ENCODE results near the gene PTGES2.

DNA sequence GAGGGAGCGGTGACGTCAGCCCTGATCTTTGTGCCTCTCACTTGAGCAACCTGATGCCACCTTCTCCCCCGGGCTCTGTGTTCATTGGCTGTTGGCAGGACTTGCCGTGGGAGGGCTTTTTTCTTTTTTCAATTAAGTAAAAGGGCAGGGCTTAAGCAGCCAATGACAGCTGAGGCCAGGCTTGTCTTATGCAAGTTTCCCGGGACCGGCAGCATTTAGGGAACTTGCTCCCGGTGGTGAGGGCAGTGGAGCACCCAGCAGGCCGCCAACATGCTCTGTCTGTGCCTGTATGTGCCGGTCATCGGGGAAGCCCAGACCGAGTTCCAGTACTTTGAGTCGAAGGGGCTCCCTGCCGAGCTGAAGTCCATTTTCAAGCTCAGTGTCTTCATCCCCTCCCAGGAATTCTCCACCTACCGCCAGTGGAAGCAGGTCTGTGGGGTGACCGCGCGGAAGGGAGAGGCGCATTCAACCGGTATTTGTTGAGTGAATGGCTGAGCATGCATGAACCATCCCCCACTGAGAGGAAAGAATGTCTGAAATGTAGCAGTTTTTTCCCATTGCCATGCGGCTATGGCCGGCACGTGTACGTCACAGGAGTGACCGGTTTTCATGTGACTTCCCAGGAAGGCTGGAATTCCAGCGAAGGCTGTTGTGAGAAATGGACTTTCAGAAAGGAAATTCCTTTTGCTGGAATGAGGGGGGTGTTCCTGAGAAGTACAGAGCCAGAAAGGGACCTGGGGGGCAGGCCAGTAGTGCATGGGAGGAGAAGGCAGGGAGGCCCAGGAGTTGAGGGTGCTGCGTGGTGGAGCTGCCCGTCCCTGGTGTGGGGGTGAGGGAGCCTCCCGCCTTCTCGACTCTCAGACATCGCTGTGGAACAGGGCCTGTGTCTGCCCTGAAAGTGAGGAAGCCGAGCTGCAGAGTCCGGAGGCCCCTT is 29.0 kb downstream of the PTGES2 start:
- TF ChIP-seq, protein P1, sequence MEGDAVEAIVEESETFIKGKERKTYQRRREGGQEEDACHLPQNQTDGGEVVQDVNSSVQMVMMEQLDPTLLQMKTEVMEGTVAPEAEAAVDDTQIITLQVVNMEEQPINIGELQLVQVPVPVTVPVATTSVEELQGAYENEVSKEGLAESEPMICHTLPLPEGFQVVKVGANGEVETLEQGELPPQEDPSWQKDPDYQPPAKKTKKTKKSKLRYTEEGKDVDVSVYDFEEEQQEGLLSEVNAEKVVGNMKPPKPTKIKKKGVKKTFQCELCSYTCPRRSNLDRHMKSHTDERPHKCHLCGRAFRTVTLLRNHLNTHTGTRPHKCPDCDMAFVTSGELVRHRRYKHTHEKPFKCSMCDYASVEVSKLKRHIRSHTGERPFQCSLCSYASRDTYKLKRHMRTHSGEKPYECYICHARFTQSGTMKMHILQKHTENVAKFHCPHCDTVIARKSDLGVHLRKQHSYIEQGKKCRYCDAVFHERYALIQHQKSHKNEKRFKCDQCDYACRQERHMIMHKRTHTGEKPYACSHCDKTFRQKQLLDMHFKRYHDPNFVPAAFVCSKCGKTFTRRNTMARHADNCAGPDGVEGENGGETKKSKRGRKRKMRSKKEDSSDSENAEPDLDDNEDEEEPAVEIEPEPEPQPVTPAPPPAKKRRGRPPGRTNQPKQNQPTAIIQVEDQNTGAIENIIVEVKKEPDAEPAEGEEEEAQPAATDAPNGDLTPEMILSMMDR (IDR thresholded peaks at IDR 0.05) = no peak
- no peak for TF ChIP-seq SMC3 (IDR thresholded peaks at IDR 0.05; ENCODE audit: low read depth, low read length)
- TF ChIP-seq RAD21 (IDR thresholded peaks at IDR 0.05; ENCODE audit: low read length) = no peak
- TF ChIP-seq, protein P2, sequence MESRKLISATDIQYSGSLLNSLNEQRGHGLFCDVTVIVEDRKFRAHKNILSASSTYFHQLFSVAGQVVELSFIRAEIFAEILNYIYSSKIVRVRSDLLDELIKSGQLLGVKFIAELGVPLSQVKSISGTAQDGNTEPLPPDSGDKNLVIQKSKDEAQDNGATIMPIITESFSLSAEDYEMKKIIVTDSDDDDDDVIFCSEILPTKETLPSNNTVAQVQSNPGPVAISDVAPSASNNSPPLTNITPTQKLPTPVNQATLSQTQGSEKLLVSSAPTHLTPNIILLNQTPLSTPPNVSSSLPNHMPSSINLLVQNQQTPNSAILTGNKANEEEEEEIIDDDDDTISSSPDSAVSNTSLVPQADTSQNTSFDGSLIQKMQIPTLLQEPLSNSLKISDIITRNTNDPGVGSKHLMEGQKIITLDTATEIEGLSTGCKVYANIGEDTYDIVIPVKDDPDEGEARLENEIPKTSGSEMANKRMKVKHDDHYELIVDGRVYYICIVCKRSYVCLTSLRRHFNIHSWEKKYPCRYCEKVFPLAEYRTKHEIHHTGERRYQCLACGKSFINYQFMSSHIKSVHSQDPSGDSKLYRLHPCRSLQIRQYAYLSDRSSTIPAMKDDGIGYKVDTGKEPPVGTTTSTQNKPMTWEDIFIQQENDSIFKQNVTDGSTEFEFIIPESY (IDR thresholded peaks at IDR 0.05; ENCODE audit: borderline replicate concordance, low read depth) = no peak
- TF ChIP-seq RFX5 (IDR thresholded peaks at IDR 0.05; ENCODE audit: low read length) = no peak
- no peak for TF ChIP-seq MXI1 (IDR thresholded peaks at IDR 0.05; ENCODE audit: low read depth, low read length)
- TF ChIP-seq, protein P3, sequence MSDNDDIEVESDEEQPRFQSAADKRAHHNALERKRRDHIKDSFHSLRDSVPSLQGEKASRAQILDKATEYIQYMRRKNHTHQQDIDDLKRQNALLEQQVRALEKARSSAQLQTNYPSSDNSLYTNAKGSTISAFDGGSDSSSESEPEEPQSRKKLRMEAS (IDR thresholded peaks at IDR 0.05; ENCODE audit: low read depth) = no peak
- no peak for TF ChIP-seq CHD2 (IDR thresholded peaks at IDR 0.05; ENCODE audit: low read length, partially characterized antibody)
